Measurements from ENCODE around the gene ARPC3.
"Not testable (repeated sequence)": the region's sequence is repeated elsewhere in the genome, so short reads cannot be mapped to it uniquely, and the experiment has no call there.

- not testable (repeated sequence) for TF ChIP-seq EP300, CTCF, POLR2A (IDR thresholded peaks at IDR 0.05)
Measured at GRCh38 chr12:110410086-110410485, 40.1 kb downstream of the ARPC3 start.

Measured in suprapubic skin (tissue), 3 donors.